B cell (primary cell): ENCODE results near the gene COL4A6. TPM values are rescaled to one million over a fixed set of nuclear protein-coding genes. Genes with fewer than 3 reads are reported as not detected.

Experiments
- ATAC-seq: fragments of 200-7000 bp; cut with Tn5 transposase; one replicate; pipeline ENCODE4 v1.10.0; 2021; ENCODE audit warnings: low read depth, mild to moderate bottlenecking, moderate number of reproducible peaks, moderate library complexity
- CTCF ChIA-PET: fragments of 350-600 bp; sonication (Branson Sonifier 250); formaldehyde crosslinking; loops from one replicate; lab custom pipeline; 2021; ENCODE audit warnings: antibody characterized with exemption, inconsistent platforms; lab: Charles Lee
- POLR2A ChIA-PET: fragments of 350-600 bp; sonication (Branson Sonifier 250); formaldehyde crosslinking; loops from one replicate; lab custom pipeline; 2021; ENCODE audit warnings: antibody characterized with exemption; lab: Charles Lee
- DNase-seq: peaks from one replicate; pipeline ENCODE4 v3.0.0; 2013
- H2AFZ ChIP-seq: 2 replicates; pipeline ENCODE4 v1.6.1; 2012; ENCODE audit warnings: mild to moderate bottlenecking, low read depth, low read length; ENCODE audit not compliant: insufficient read depth, poor library complexity, severe bottlenecking
- H3K27ac ChIP-seq, 2 donors: 1 replicate in 1 of 2; 2 replicates in 1 of 2; pipeline ENCODE4 v1.5.1; 2012 to 2013; ENCODE audit warnings: low read length in 2 of 2, mild to moderate bottlenecking in 2 of 2, moderate library complexity in 1 of 2
- H3K27me3 ChIP-seq, 4 experiments: fragments of 200-600 bp in 1 of 4; sonication (generic) in 1 of 4; replicated peaks in 1 of 4; 1 replicate in 2 of 4; 2 replicates in 2 of 4; pipeline versions ENCODE4 v1.6.1 to v1.7.0; 2013 to 2016; ENCODE audit warnings: low read length in 3 of 4, mild to moderate bottlenecking in 2 of 4, mixed read lengths in 1 of 4, moderate library complexity in 1 of 4; ENCODE audit not compliant: insufficient read depth in 4 of 4, control insufficient read depth in 3 of 4; ENCODE audit errors: control extremely low read depth in 1 of 4
- H3K36me3 ChIP-seq, 2 experiments: replicated peaks in 1 of 2; 1 replicate in 1 of 2; 2 replicates in 1 of 2; pipeline versions ENCODE4 v1.6.1 to v1.7.1; 2013; ENCODE audit warnings: low read length in 1 of 2; ENCODE audit not compliant: insufficient read depth in 2 of 2, control insufficient read depth in 1 of 2; ENCODE audit errors: control extremely low read depth in 1 of 2, extremely low read depth in 1 of 2
- H3K4me1 ChIP-seq, 2 donors: fragments of 200-600 bp in 1 of 2; sonication (generic) in 1 of 2; 1 replicate in 1 of 2; 2 replicates in 1 of 2; pipeline versions ENCODE4 v1.5.1 to v1.6.1; 2013 to 2017; ENCODE audit warnings: low read length in 2 of 2; ENCODE audit not compliant: control insufficient read depth in 2 of 2, insufficient read depth in 2 of 2
- H3K4me2 ChIP-seq: replicated peaks from 2 replicates; pipeline ENCODE3; 2012; ENCODE audit warnings: mild to moderate bottlenecking, low read depth, low read length; ENCODE audit not compliant: poor library complexity, severe bottlenecking
- H3K4me3 ChIP-seq, 5 experiments: fragments of 200-600 bp in 1 of 5; sonication (generic) in 1 of 5; 1 replicate in 3 of 5; 2 replicates in 2 of 5; pipeline versions ENCODE4 v1.5.1 to v1.7.0; 2011 to 2016; ENCODE audit warnings: low read length in 4 of 5, mild to moderate bottlenecking in 4 of 5, low read depth in 2 of 5, control low read depth in 1 of 5, moderate library complexity in 1 of 5; ENCODE audit not compliant: insufficient read depth in 1 of 5; ENCODE audit errors: control extremely low read depth in 1 of 5, extremely low read depth in 1 of 5
- H3K79me2 ChIP-seq: fragments of 200-600 bp; sonication (generic); one replicate; pipeline ENCODE4 v1.6.0; 2016; ENCODE audit warnings: low read length; ENCODE audit not compliant: control insufficient read depth, insufficient read depth
- H3K9ac ChIP-seq: fragments of 200-600 bp; sonication (generic); 2 replicates; pipeline ENCODE4 v1.6.1; 2017; ENCODE audit warnings: mild to moderate bottlenecking, low read length, moderate library complexity
- H3K9me3 ChIP-seq, 3 donors: one replicate each; pipeline versions ENCODE4 v1.6.1 to v1.7.1; 2013; ENCODE audit warnings: low read length in 2 of 3; ENCODE audit not compliant: control insufficient read depth in 2 of 3, insufficient read depth in 1 of 3; ENCODE audit errors: control extremely low read depth in 1 of 3
- H4K20me1 ChIP-seq: 2 replicates; pipeline ENCODE4 v1.6.0; 2012; ENCODE audit warnings: mild to moderate bottlenecking, low read length; ENCODE audit not compliant: insufficient read depth, control insufficient read depth, poor library complexity, severe bottlenecking
- H3K27ac Mint-ChIP-seq: one replicate; pipeline ENCODE4 v1.8.0; 2021; ENCODE audit warnings: mixed read lengths
- H3K27me3 Mint-ChIP-seq: one replicate; pipeline ENCODE4 v1.8.0; 2021; ENCODE audit warnings: mixed read lengths
- H3K4me1 Mint-ChIP-seq: one replicate; pipeline ENCODE4 v1.8.0; 2021; ENCODE audit warnings: mixed read lengths
- H3K4me3 Mint-ChIP-seq: one replicate; pipeline ENCODE4 v1.8.0; 2021; ENCODE audit warnings: mixed read lengths
- H3K9me3 Mint-ChIP-seq: one replicate; pipeline ENCODE4 v1.8.0; 2022; ENCODE audit warnings: mixed read lengths; ENCODE audit not compliant: insufficient read depth
- CTCF ChIP-seq: fragments of 200-600 bp; IDR thresholded peaks from one replicate; pipeline ENCODE4 v1.8.0; 2022; ENCODE audit warnings: antibody characterized with exemption, mild to moderate bottlenecking
- EZH2 ChIP-seq: IDR thresholded peaks from 2 replicates; pipeline ENCODE4 v1.6.1; 2012; ENCODE audit warnings: borderline replicate concordance, low read depth, mild to moderate bottlenecking, moderate library complexity, low read length; ENCODE audit not compliant: insufficient read depth, poor library complexity, severe bottlenecking
- WGBS: methylation state at CpG from one replicate; pipeline ENCODE4 v1.1.5; 2013; ENCODE audit warnings: missing lambda C conversion rate; ENCODE audit not compliant: insufficient coverage; 5-methylcytosine and 5-hydroxymethylcytosine counted together
- intact Hi-C: fragments of 100-400 bp; cut with micrococcal nuclease; formaldehyde crosslinking; loops from one replicate; pipeline ENCODE4 v1.10.0; 2022
- polyA plus RNA-seq: library from polyadenylated mRNA; depleted of rRNA; stranded (reverse); fragments of >200 nt; gene quantifications from 2 replicates; pipeline ENCODE4 v1.2.3, GENCODE V29; 2012
- total RNA-seq, 2 donors: library from RNA; stranded (reverse); fragments of 120-200 nt in 1 of 2; gene quantifications; 1 replicate in 1 of 2; 2 replicates in 1 of 2; pipeline versions ENCODE4 v1.2.3 to v1.2.4, GENCODE V29; 2013 to 2022

COL4A6 gene
- total and polyA plus RNA-seq, 2 donors (not counting 1 experiment from before 2014, with no cell fraction given) = not detected

GRCh38 chrX:108312011-108312410 lies 126.2 kb downstream of the COL4A6 start:
- Histone ChIP-seq H3K4me2 (no peak overlapping the region), H4K20me1 (no peaks in the 10 kb centered on the region), H3K4me3 (no peak overlapping the region), H3K79me2 (no peaks in the 10 kb centered on the region), H3K9ac (no peak overlapping the region), H3K36me3 (no peaks in the 10 kb centered on the region), H2AFZ (no peak overlapping the region), H3K27ac (no peak overlapping the region), H3K9me3 (no peaks in the 10 kb centered on the region), H3K27me3 (no peaks in the 10 kb centered on the region), H3K4me1 (no peaks in the 10 kb centered on the region)
- intact Hi-C loops = no loop called here
- H3K9me3 Mint-ChIP-seq = no peaks in the 10 kb centered on the region
- no peaks in the 10 kb centered on the region for H3K27me3 Mint-ChIP-seq
- POLR2A ChIA-PET = no interaction called here
- ATAC-seq (no peak), DNase-seq (no peak)
- H3K4me1 Mint-ChIP-seq = no peaks in the 10 kb centered on the region
- TF ChIP-seq CTCF (no peak), EZH2 (no peak)
- H3K4me3 Mint-ChIP-seq = no peak overlapping the region
- CTCF ChIA-PET = no interaction called here
- H3K27ac Mint-ChIP-seq = no peak overlapping the region
- WGBS = no CpG with 5 or more reads among the region's 1 CpG

GRCh38 chrX:108310506-108310905 lies 127.7 kb downstream of the COL4A6 start:
- no peak overlapping the region for H3K4me3 Mint-ChIP-seq
- no peak for DNase-seq
- Histone ChIP-seq H3K4me1 (no peaks in the 10 kb centered on the region), H3K27me3 (no peaks in the 10 kb centered on the region), H4K20me1 (no peaks in the 10 kb centered on the region), H3K9me3 (no peaks in the 10 kb centered on the region), H3K79me2 (no peaks in the 10 kb centered on the region), H3K9ac (no peak overlapping the region), H3K4me2 (no peak overlapping the region), H3K27ac (no peak overlapping the region), H2AFZ (no peak overlapping the region), H3K36me3 (no peaks in the 10 kb centered on the region), H3K4me3 (no peak overlapping the region)
- H3K9me3 Mint-ChIP-seq = no peaks in the 10 kb centered on the region
- TF ChIP-seq EZH2 = no peak
- H3K4me1 Mint-ChIP-seq = no peaks in the 10 kb centered on the region
- no CpG with 5 or more reads among the region's 1 CpG for WGBS
- ChIA-PET POLR2A (no interaction called here), CTCF (no interaction called here)
- intact Hi-C loops = no loop called here
- ATAC-seq = no peak
- H3K27ac Mint-ChIP-seq = no peak overlapping the region
- no peaks in the 10 kb centered on the region for H3K27me3 Mint-ChIP-seq
